ENCODE results near the gene MAPK7. TPM values are rescaled to one million over a fixed set of nuclear protein-coding genes. Genes with fewer than 3 reads are reported as not detected.
A peak's percentile ranks its signal among the peaks of the same experiment; 100 is the strongest.

Gene MAPK7
- total RNA-seq, 2 experiments from 2014 or later: 25.1 to 27.1 TPM

- Mint-ChIP-seq H3K27ac (no peak overlapping the region), H3K4me3 (no peak overlapping the region), H3K36me3 (ENCODE audit: low read depth) (no peaks in the 10 kb centered on the region), H3K27me3 (no peaks in the 10 kb centered on the region), H3K4me1 (ENCODE audit: low read depth) (peaks cover 40% of the 10 kb centered on the region), H3K9me3 (no peaks in the 10 kb centered on the region)
- CTCF ChIA-PET: interaction anchor here (1.7 kb wide), 1 partner anchor 10 kb away, joined by 7 read pairs; the partner anchor contains the start of gene B9D1
- TF ChIP-seq, protein P1, sequence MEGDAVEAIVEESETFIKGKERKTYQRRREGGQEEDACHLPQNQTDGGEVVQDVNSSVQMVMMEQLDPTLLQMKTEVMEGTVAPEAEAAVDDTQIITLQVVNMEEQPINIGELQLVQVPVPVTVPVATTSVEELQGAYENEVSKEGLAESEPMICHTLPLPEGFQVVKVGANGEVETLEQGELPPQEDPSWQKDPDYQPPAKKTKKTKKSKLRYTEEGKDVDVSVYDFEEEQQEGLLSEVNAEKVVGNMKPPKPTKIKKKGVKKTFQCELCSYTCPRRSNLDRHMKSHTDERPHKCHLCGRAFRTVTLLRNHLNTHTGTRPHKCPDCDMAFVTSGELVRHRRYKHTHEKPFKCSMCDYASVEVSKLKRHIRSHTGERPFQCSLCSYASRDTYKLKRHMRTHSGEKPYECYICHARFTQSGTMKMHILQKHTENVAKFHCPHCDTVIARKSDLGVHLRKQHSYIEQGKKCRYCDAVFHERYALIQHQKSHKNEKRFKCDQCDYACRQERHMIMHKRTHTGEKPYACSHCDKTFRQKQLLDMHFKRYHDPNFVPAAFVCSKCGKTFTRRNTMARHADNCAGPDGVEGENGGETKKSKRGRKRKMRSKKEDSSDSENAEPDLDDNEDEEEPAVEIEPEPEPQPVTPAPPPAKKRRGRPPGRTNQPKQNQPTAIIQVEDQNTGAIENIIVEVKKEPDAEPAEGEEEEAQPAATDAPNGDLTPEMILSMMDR (IDR thresholded peaks at IDR 0.05): no peak
- POLR2A ChIA-PET: interaction anchor here (0.5 kb wide), 1 partner anchor 357 kb away, joined by 4 read pairs; no protein-coding TSS in a partner anchor
- ATAC-seq: no peak
- no peak for DNase-seq
- intact Hi-C loops (cut with micrococcal nuclease): no loop called here
These were observed 5.9 kb upstream of the MAPK7 start for GRCh38 chr17:19372439-19372838.

GRCh38 chr17:19372866-19373504 lies 5.3 kb upstream of the MAPK7 start:
- no peak for DNase-seq
- Mint-ChIP-seq H3K4me3 (no peak overlapping the region), H3K4me1 (ENCODE audit: low read depth) (peaks cover 40% of the 10 kb centered on the region), H3K36me3 (ENCODE audit: low read depth) (no peaks in the 10 kb centered on the region), H3K27me3 (no peaks in the 10 kb centered on the region), H3K9me3 (no peaks in the 10 kb centered on the region), H3K27ac (no peak overlapping the region)
- TF ChIP-seq, protein P1 (IDR thresholded peaks at IDR 0.05): no peak
- CTCF ChIA-PET: interaction anchor here (1.7 kb wide), 1 partner anchor 10 kb away, joined by 7 read pairs; the partner anchor contains the start of gene B9D1
- ATAC-seq: no peak
- POLR2A ChIA-PET: interaction anchor here (0.7 kb wide), 1 partner anchor 25 kb away, joined by 3 read pairs; no protein-coding TSS in a partner anchor
- intact Hi-C loops (cut with micrococcal nuclease): no loop called here

- TF ChIP-seq, protein P1 (IDR thresholded peaks at IDR 0.05): no peak
- DNase-seq (no peak), ATAC-seq (no peak)
- H3K9me3 Mint-ChIP-seq: no peaks in the 10 kb centered on the region
- no peaks in the 10 kb centered on the region for H3K36me3 Mint-ChIP-seq (ENCODE audit: low read depth)
- H3K27me3 Mint-ChIP-seq: no peaks in the 10 kb centered on the region
- intact Hi-C loops (cut with micrococcal nuclease): no loop called here
- no peak overlapping the region for H3K4me3 Mint-ChIP-seq
- ChIA-PET CTCF (interaction anchor here (0.8 to 2.2 kb wide), 3 partner anchors 8 to 73 kb away, joined by 3 to 28 read pairs (median 4); partner anchors contain the start of gene B9D1), POLR2A (no interaction called here)
- peaks cover 37% of the 10 kb centered on the region for H3K4me1 Mint-ChIP-seq (ENCODE audit: low read depth)
- no peak overlapping the region for H3K27ac Mint-ChIP-seq
These were observed 4.2 kb upstream of the MAPK7 start for GRCh38 chr17:19374136-19374535.

DNA sequence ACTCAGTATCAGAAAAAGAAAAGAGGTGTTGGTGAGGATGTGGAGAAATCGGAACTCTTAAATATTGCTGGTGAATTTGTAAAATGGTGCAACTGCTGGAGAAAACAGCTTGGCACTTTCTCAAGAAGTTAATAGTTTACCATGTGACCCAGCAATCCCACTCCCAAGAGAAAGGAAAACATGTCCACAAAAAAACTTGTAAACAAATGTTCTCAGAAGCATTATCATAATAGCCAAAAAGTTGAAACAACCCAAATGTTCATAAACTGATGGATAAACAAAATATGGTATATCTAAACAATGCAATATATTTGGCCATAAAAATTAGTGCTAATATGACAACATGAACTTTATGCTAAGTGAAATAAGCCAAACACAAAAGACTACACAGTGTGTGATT lies 2.6 kb upstream of the MAPK7 start:
- DNase-seq (no peak), ATAC-seq (no peak)
- Mint-ChIP-seq H3K9me3 (no peaks in the 10 kb centered on the region), H3K4me3 (no peak overlapping the region), H3K4me1 (ENCODE audit: low read depth) (peaks cover 29% of the 10 kb centered on the region), H3K36me3 (ENCODE audit: low read depth) (peaks cover 14% of the 10 kb centered on the region), H3K27ac (no peak overlapping the region), H3K27me3 (no peaks in the 10 kb centered on the region)
- CTCF ChIA-PET: interaction anchor here (2.2 kb wide), 1 partner anchor 12 kb away, joined by 28 read pairs; the partner anchor contains the start of gene B9D1
- intact Hi-C loops (cut with micrococcal nuclease): no loop called here
- POLR2A ChIA-PET: no interaction called here
- TF ChIP-seq, protein P1 (IDR thresholded peaks at IDR 0.05): no peak

DNA sequence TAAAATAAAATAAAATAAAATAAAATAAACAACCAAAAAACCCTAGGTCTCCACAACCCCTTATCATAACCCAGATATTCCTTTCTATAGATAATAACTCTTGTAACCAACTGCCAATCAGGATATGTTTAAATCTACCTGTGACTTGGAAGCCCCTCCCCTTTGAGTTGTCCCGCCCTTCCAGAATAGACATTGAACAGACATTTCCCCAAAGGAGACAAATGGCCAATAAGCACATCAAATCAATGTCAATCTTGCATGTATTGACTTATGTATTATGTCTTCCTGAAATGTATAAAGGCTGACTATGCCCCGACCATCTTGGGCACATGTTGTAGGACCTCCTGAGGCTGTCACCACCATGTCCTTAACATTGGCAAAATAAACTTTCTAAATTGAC lies 1.5 kb upstream of the MAPK7 start:
- ChIA-PET CTCF (interaction anchor here (1.6 to 4.3 kb wide), 3 partner anchors 12 to 15 kb away, joined by 4 to 51 read pairs (median 8); partner anchors contain the start of gene B9D1), POLR2A (no interaction called here)
- intact Hi-C loops (cut with micrococcal nuclease): no loop called here
- peaks cover 20% of the 10 kb centered on the region for H3K4me1 Mint-ChIP-seq (ENCODE audit: low read depth)
- peaks cover 21% of the 10 kb centered on the region for H3K36me3 Mint-ChIP-seq (ENCODE audit: low read depth)
- no peaks in the 10 kb centered on the region for H3K9me3 Mint-ChIP-seq
- TF ChIP-seq, protein P1 (IDR thresholded peaks at IDR 0.05): no peak
- H3K27me3 Mint-ChIP-seq: no peaks in the 10 kb centered on the region
- peak overlapping the region; percentile 95 for H3K27ac Mint-ChIP-seq
- ATAC-seq: no peak
- peak overlapping the region; percentile 98 for H3K4me3 Mint-ChIP-seq
- peak; percentile 45 for DNase-seq
